22Rv1 (cell line): ENCODE data around the gene GPR179.

Experiments
- H3K27ac ChIP-seq: fragments of 450-650 bp; 2 replicates; pipeline ENCODE4 v1.5.1; 2017
- ZFX ChIP-seq: fragments of 450-650 bp; IDR thresholded peaks from 2 replicates; pipeline ENCODE4 v1.6.1; 2017; ENCODE audit warnings: antibody characterized with exemption, borderline replicate concordance
- TF ChIP-seq, protein P1 (sequence below): fragments of 450-650 bp; IDR thresholded peaks from 2 replicates; pipeline ENCODE4 v1.5.1; 2017; ENCODE audit warnings: mild to moderate bottlenecking

Gene GPR179

DNA sequence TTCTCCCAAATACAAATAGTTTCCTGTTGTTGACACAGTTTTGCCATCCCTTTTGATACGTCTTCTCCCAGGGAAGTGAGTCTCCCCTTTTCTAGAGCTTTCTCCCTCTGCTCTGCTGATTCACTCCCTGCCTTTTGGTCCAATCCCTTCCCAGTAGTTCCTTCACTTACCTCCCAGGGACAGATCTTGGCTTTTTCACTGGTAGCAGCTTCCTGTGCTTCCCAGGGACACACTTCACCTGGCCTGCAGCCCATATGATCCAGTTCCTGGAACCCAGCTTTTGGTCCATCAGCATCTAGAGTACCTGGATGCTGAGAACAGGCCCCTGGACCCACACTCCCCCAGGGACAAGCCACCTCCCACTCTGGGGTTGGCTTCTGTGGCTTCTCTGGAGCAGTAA lies 15.8 kb downstream of the GPR179 start:
- no peak overlapping the region for H3K27ac ChIP-seq
- TF ChIP-seq, protein P1, sequence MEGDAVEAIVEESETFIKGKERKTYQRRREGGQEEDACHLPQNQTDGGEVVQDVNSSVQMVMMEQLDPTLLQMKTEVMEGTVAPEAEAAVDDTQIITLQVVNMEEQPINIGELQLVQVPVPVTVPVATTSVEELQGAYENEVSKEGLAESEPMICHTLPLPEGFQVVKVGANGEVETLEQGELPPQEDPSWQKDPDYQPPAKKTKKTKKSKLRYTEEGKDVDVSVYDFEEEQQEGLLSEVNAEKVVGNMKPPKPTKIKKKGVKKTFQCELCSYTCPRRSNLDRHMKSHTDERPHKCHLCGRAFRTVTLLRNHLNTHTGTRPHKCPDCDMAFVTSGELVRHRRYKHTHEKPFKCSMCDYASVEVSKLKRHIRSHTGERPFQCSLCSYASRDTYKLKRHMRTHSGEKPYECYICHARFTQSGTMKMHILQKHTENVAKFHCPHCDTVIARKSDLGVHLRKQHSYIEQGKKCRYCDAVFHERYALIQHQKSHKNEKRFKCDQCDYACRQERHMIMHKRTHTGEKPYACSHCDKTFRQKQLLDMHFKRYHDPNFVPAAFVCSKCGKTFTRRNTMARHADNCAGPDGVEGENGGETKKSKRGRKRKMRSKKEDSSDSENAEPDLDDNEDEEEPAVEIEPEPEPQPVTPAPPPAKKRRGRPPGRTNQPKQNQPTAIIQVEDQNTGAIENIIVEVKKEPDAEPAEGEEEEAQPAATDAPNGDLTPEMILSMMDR: no peak
- no peak for TF ChIP-seq ZFX

- no peak overlapping the region for H3K27ac ChIP-seq
- TF ChIP-seq ZFX: no peak
- TF ChIP-seq, protein P1: no peak
Measured at GRCh38 chr17:38326996-38327792, 16.6 kb downstream of the GPR179 start.

- no peak overlapping the region for H3K27ac ChIP-seq
- TF ChIP-seq ZFX: no peak
- TF ChIP-seq, protein P1: no peak
Measured at GRCh38 chr17:38325221-38325851, 18.4 kb downstream of the GPR179 start.

GRCh38 chr17:38324772-38325171 lies 19.0 kb downstream of the GPR179 start:
- TF ChIP-seq, protein P1: no peak
- no peak for TF ChIP-seq ZFX
- no peak overlapping the region for H3K27ac ChIP-seq

DNA sequence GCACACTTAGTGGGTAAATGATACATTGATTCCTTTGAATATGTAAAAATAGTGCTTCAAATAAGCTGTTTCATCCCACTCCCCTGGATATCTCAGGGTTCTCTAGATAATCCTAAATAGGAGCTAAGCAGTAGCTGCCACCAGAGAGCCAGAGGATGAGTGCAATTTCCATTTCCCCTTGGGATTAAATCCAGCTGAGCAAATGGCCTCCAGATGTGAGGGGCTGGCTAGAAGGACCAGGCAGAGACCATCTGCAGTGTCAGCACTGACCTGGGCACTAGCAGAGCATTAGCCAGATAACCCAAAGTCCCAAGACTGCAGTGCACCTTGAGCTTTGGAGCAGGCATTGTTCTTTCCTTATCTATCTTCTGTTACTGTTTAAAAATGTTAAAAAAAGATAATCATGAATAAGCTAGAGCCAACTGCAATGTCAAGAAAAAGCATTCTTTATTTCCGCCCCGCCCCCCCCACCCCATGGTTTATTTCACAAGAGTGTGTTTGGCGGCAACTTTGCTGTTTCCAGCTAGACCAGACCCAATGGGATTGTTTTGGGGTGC lies 19.5 kb downstream of the GPR179 start:
- TF ChIP-seq, protein P1: no peak
- TF ChIP-seq ZFX: no peak
- no peak overlapping the region for H3K27ac ChIP-seq

DNA sequence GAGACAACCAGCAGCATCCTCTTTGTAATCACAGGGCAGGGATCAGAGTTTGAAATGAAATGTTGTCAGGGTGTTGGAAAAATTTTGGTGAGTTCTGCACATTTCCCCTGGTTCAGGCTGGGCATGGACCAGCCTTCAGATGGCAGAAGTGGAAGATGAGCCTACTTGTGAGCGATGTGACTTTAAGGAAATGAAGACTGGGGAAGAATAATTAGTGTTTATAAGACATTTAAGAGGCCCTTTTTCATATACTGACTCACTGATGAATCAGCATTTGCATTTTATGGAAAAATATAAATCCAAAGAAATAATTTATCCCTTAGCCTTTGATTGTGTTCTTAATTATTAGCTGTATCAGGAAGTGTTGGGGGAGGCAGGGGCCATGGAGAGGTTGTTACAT lies 20.9 kb downstream of the GPR179 start:
- TF ChIP-seq ZFX: no peak
- TF ChIP-seq, protein P1: no peak
- H3K27ac ChIP-seq: no peak overlapping the region
